H1 (cell line): Measurements from ENCODE around the gene CLPSL2. TPM values are rescaled to one million over a fixed set of nuclear protein-coding genes. Genes with fewer than 3 reads are reported as not detected.

Experiments
- CTCF ChIA-PET: fragments of 300-600 bp; sonication (Branson Sonifier 250); formaldehyde crosslinking; loops from one replicate; lab custom pipeline; 2021; ENCODE audit not compliant: partially characterized antibody; lab: Charles Lee
- POLR2A ChIA-PET: fragments of 300-600 bp; sonication (Branson Sonifier 250); formaldehyde crosslinking; loops from one replicate; lab custom pipeline; 2021; ENCODE audit warnings: inconsistent platforms; ENCODE audit not compliant: partially characterized antibody; lab: Charles Lee
- DNase-seq, 2 experiments: peaks; one replicate each; pipeline versions ENCODE4 v3.0.0 to v3.0.0-alpha.2; 2010 to 2022; ENCODE audit warnings: low spot score in 2 of 2, low read depth in 1 of 2, mixed read lengths in 1 of 2
- FAIRE-seq: peaks from 2 replicates; lab custom pipeline; 2011; peaks lifted over from hg19 to GRCh38; lab: Jason Lieb, UNC
- H2AFZ ChIP-seq: 2 replicates; pipeline ENCODE4 v1.8.1; 2012; ENCODE audit warnings: low read length, inconsistent platforms
- H2AK5ac ChIP-seq: 2 replicates; pipeline ENCODE4 v1.6.1; 2013; ENCODE audit warnings: low read depth, low read length
- H2BK120ac ChIP-seq: replicated peaks from 2 replicates; pipeline ENCODE3; 2013; ENCODE audit warnings: low read depth, low read length, inconsistent platforms
- H2BK12ac ChIP-seq: 2 replicates; pipeline ENCODE4 v1.6.1; 2013; ENCODE audit warnings: low read depth, low read length
- H2BK15ac ChIP-seq: 2 replicates; pipeline ENCODE4 v1.6.1; 2013; ENCODE audit warnings: low read length
- H2BK20ac ChIP-seq: 2 replicates; pipeline ENCODE4 v1.6.1; 2013; ENCODE audit warnings: low read length
- H2BK5ac ChIP-seq: 2 replicates; pipeline ENCODE4 v1.6.1; 2013; ENCODE audit warnings: low read depth, low read length
- H3K14ac ChIP-seq: 2 replicates; pipeline ENCODE4 v1.6.1; 2013; ENCODE audit warnings: inconsistent platforms; ENCODE audit not compliant: insufficient read length
- H3K18ac ChIP-seq: 2 replicates; pipeline ENCODE4 v1.6.1; 2013; ENCODE audit warnings: low read length; ENCODE audit errors: extremely low read depth
- H3K23ac ChIP-seq: 2 replicates; pipeline ENCODE4 v1.6.1; 2013; ENCODE audit warnings: inconsistent platforms; ENCODE audit not compliant: insufficient read length
- H3K23me2 ChIP-seq: 2 replicates; pipeline ENCODE4 v1.6.1; 2013; ENCODE audit warnings: low read depth, low read length
- H3K27ac ChIP-seq: 2 replicates; pipeline ENCODE4 v1.6.1; 2011; ENCODE audit warnings: low read depth, low read length, inconsistent platforms
- H3K27me3 ChIP-seq, 4 experiments: replicated peaks in 1 of 4; 1 replicate in 1 of 4; 2 replicates in 3 of 4; pipeline versions ENCODE4 v1.6.1 to v1.8.1; 2011 to 2013; ENCODE audit warnings: low read length in 3 of 4, mild to moderate bottlenecking in 3 of 4, inconsistent platforms in 2 of 4, mixed read lengths in 2 of 4, moderate library complexity in 1 of 4; ENCODE audit not compliant: control insufficient read depth in 3 of 4, insufficient read depth in 3 of 4; ENCODE audit errors: extremely low read depth in 1 of 4
- H3K36me3 ChIP-seq, 4 experiments: 2 replicates each; pipeline versions ENCODE4 v1.6.1 to v1.8.1; 2011 to 2013; ENCODE audit warnings: mild to moderate bottlenecking in 4 of 4, low read length in 3 of 4, moderate library complexity in 2 of 4, control low read depth in 1 of 4, inconsistent platforms in 1 of 4; ENCODE audit not compliant: insufficient read depth in 4 of 4, control insufficient read depth in 2 of 4
- H3K4ac ChIP-seq: replicated peaks from 2 replicates; pipeline ENCODE3; 2013; ENCODE audit warnings: low read length, low read depth, mixed read lengths, inconsistent platforms; ENCODE audit not compliant: insufficient read length
- H3K4me1 ChIP-seq, 4 experiments: replicated peaks in 1 of 4; 1 replicate in 1 of 4; 2 replicates in 3 of 4; pipeline versions ENCODE4 v1.6.1 to v1.8.1; 2011 to 2013; ENCODE audit warnings: low read length in 3 of 4, inconsistent platforms in 2 of 4, mixed read lengths in 1 of 4; ENCODE audit not compliant: insufficient read depth in 4 of 4, control insufficient read depth in 3 of 4
- H3K4me2 ChIP-seq, 2 experiments: 2 replicates each; pipeline versions ENCODE4 v1.6.1 to v1.8.1; 2011 to 2013; ENCODE audit warnings: low read depth in 2 of 2, low read length in 2 of 2, control low read depth in 1 of 2, inconsistent platforms in 1 of 2, mild to moderate bottlenecking in 1 of 2; ENCODE audit not compliant: insufficient read depth in 1 of 2
- H3K4me3 ChIP-seq, 4 experiments: fragments of 200-600, 300-600 bp in 1 of 4; sonication (generic), shearing (Covaris generic), sonication (Bioruptor Twin) in 1 of 4; 2 replicates each; pipeline versions ENCODE4 v1.5.1 to v1.8.1; 2011 to 2016; ENCODE audit warnings: low read length in 4 of 4, low read depth in 3 of 4, control low read depth in 2 of 4, inconsistent platforms in 2 of 4, mild to moderate bottlenecking in 2 of 4, mixed read lengths in 1 of 4, moderate library complexity in 1 of 4; ENCODE audit not compliant: insufficient read depth in 2 of 4; ENCODE audit errors: extremely low read depth in 1 of 4
- H3K56ac ChIP-seq: replicated peaks from 2 replicates; pipeline ENCODE3; 2013; ENCODE audit warnings: low read depth, mild to moderate bottlenecking, mixed read lengths, low read length, inconsistent platforms; ENCODE audit not compliant: insufficient read length
- H3K79me1 ChIP-seq: 2 replicates; pipeline ENCODE4 v1.6.1; 2013; ENCODE audit warnings: low read depth, low read length, control low read depth
- H3K79me2 ChIP-seq, 2 experiments: 2 replicates each; pipeline versions ENCODE4 v1.6.1 to v1.8.1; 2012 to 2013; ENCODE audit warnings: low read length in 2 of 2, mild to moderate bottlenecking in 2 of 2, inconsistent platforms in 1 of 2; ENCODE audit not compliant: insufficient read depth in 2 of 2, control insufficient read depth in 1 of 2
- H3K9ac ChIP-seq, 4 experiments: replicated peaks in 1 of 4; 1 replicate in 1 of 4; 2 replicates in 3 of 4; pipeline versions ENCODE4 v1.6.1 to v1.8.1; 2011 to 2013; ENCODE audit warnings: low read depth in 3 of 4, low read length in 3 of 4, control low read depth in 2 of 4, mild to moderate bottlenecking in 2 of 4, moderate library complexity in 2 of 4, inconsistent platforms in 1 of 4; ENCODE audit errors: extremely low read depth in 1 of 4
- H3K9me3 ChIP-seq, 2 experiments: 2 replicates each; pipeline versions ENCODE4 v1.6.1 to v1.8.1; 2012 to 2013; ENCODE audit warnings: mild to moderate bottlenecking in 2 of 2, moderate library complexity in 2 of 2, control low read depth in 1 of 2, inconsistent platforms in 1 of 2, low read depth in 1 of 2, low read length in 1 of 2, mixed read lengths in 1 of 2; ENCODE audit not compliant: insufficient read depth in 2 of 2
- H4K20me1 ChIP-seq, 2 experiments: replicated peaks in 1 of 2; 2 replicates each; pipeline versions ENCODE3 to v1.8.1; 2011 to 2013; ENCODE audit warnings: inconsistent platforms in 2 of 2, low read length in 2 of 2, mild to moderate bottlenecking in 1 of 2; ENCODE audit not compliant: insufficient read depth in 2 of 2, control insufficient read depth in 1 of 2
- H4K5ac ChIP-seq: 2 replicates; pipeline ENCODE4 v1.6.1; 2013; ENCODE audit warnings: low read length, low read depth, mixed read lengths, inconsistent platforms; ENCODE audit not compliant: insufficient read length
- H4K8ac ChIP-seq: 2 replicates; pipeline ENCODE4 v1.8.0; 2013; ENCODE audit warnings: mild to moderate bottlenecking, moderate library complexity, low read length, inconsistent platforms; ENCODE audit not compliant: insufficient read depth; ENCODE audit errors: extremely low read depth
- H4K91ac ChIP-seq: replicated peaks from 2 replicates; pipeline ENCODE3; 2013; ENCODE audit warnings: low read length, mixed read lengths, inconsistent platforms; ENCODE audit not compliant: insufficient read length
- BACH1 ChIP-seq: IDR thresholded peaks from 2 replicates; pipeline ENCODE4 v1.6.1; 2012; ENCODE audit warnings: low read length, improper control_type of control experiment
- GABPA ChIP-seq: IDR thresholded peaks from 2 replicates; pipeline ENCODE4 v1.6.1; 2011; ENCODE audit warnings: mild to moderate bottlenecking, low read length, moderate library complexity, borderline replicate concordance; ENCODE audit not compliant: insufficient read depth
- KDM4A ChIP-seq: IDR thresholded peaks from one replicate; pipeline ENCODE4 v1.7.1; 2012; ENCODE audit warnings: low read depth, mild to moderate bottlenecking, moderate library complexity, low read length, inconsistent platforms; ENCODE audit not compliant: severe bottlenecking
- SAP30 ChIP-seq: fragments of 300-600 bp; sonication (generic); IDR thresholded peaks from 2 replicates; pipeline ENCODE4 v1.7.1; 2012; ENCODE audit warnings: low read length, moderate library complexity, mild to moderate bottlenecking, inconsistent platforms; ENCODE audit not compliant: insufficient read depth, insufficient replicate concordance
- WGBS, 2 experiments: shearing (Covaris generic) in 1 of 2; methylation state at CpG; one replicate each; pipeline versions ENCODE4 v1.1.6 to v1.1.7; 2013 to 2015; ENCODE audit warnings: low lambda C conversion rate in 2 of 2, mixed read lengths in 2 of 2, inconsistent platforms in 1 of 2, low coverage in 1 of 2, missing lambda C conversion rate in 1 of 2; ENCODE audit not compliant: insufficient replicate concordance in 2 of 2, insufficient coverage in 1 of 2, insufficient read length in 1 of 2; ENCODE audit errors: extremely low coverage in 1 of 2, missing lambda C conversion rate in 1 of 2; 5-methylcytosine and 5-hydroxymethylcytosine counted together
- polyA plus RNA-seq, 7 experiments: library from polyadenylated mRNA; depleted of rRNA in 3 of 7; stranded (reverse) in 5 of 7; unstranded in 2 of 7; fragments of >200 nt in 5 of 7; fragments of 200-250 nt in 2 of 7; gene quantifications; 1 replicate in 5 of 7; 2 replicates in 1 of 7; 4 replicates in 1 of 7; pipeline versions ENCODE4 v1.2.1 to v1.2.3, GENCODE V29; 2011 to 2013; ENCODE audit warnings: missing spikeins in 2 of 7, mixed read lengths in 2 of 7
- total RNA-seq: library from RNA; stranded (reverse); fragmentation: NEBNext Ultra II Directional; extraction: Animal tissue kit (Norgen Biotek cat#: 25700); gene quantifications from 2 replicates; pipeline ENCODE4 v1.2.1, GENCODE V29; 2021

Gene CLPSL2
- total and polyA plus RNA-seq, 2 of the 8 experiments (the other 6 are each of a cell fraction or from before 2014, with no cell fraction given) = 1.4 to 3.4 TPM

GRCh38 chr6:35780719-35781118 is 4.3 kb downstream of the CLPSL2 start, which contains the start of gene CLPSL1:
CLPSL1 (plus strand) TSS chr6:35781019; CDS start chr6:35781111, 92 bp downstream.
- ChIA-PET POLR2A (interaction anchor here (1.3 kb wide), 1 partner anchor 16 kb away, joined by 5 read pairs; no protein-coding TSS in a partner anchor), CTCF (no interaction called here)
- no peak within 1 kb of the TSS for H2BK15ac ChIP-seq
- H3K4me3 ChIP-seq = no peak within 1 kb of the TSS
- H4K5ac ChIP-seq = no peak within 1 kb of the TSS
- no peaks in the 10 kb centered on the region for H3K79me2 ChIP-seq
- H2BK12ac ChIP-seq = no peak within 1 kb of the TSS
- H3K9ac ChIP-seq = no peak within 1 kb of the TSS
- H3K18ac ChIP-seq = no peak within 1 kb of the TSS
- no peaks in the 10 kb centered on the region for H3K79me1 ChIP-seq
- H4K8ac ChIP-seq = no peak within 1 kb of the TSS
- no peak within 1 kb of the TSS for H3K23ac ChIP-seq
- 92% methylated on average over 7 of the region's 7 CpGs; no CpG with 5 or more reads in 1 of the 2 experiments for WGBS, 2 experiments
- H3K4me1 ChIP-seq = peaks cover 0 to 3% (median under 1%) of the 10 kb centered on the region in 4 experiments; a peak in 2 of 7 replicates
- no peaks in the 10 kb centered on the region for H3K36me3 ChIP-seq
- H2AFZ ChIP-seq = no peak within 1 kb of the TSS
- H3K27ac ChIP-seq = no peak within 1 kb of the TSS
- H2AK5ac ChIP-seq = no peak within 1 kb of the TSS
- H2BK20ac ChIP-seq = no peak within 1 kb of the TSS
- H3K56ac ChIP-seq = no peak within 1 kb of the TSS
- no peak within 1 kb of the TSS for H3K4ac ChIP-seq
- no peak within 1 kb of the TSS for H3K14ac ChIP-seq
- no peak within 1 kb of the TSS for H4K91ac ChIP-seq
- FAIRE-seq = no peak
- peaks cover 5% of the 10 kb centered on the region for H3K23me2 ChIP-seq
- H2BK120ac ChIP-seq = no peak within 1 kb of the TSS
- no peak within 1 kb of the TSS for H3K4me2 ChIP-seq
- H3K9me3 ChIP-seq = no peaks in the 10 kb centered on the region
- H2BK5ac ChIP-seq = no peak within 1 kb of the TSS
- DNase-seq = no peak
- H4K20me1 ChIP-seq = no peaks in the 10 kb centered on the region
- H3K27me3 ChIP-seq = peaks cover 0 to 2% (median under 1%) of the 10 kb centered on the region in 4 experiments; a peak in 3 of 7 replicates
- no peak for TF ChIP-seq BACH1
- TF ChIP-seq KDM4A = no peak
- no peak for TF ChIP-seq SAP30
- TF ChIP-seq GABPA = no peak
